ENCODE measurements around the gene TMEM100. TPM values are rescaled to one million over a fixed set of nuclear protein-coding genes. Genes with fewer than 3 reads are reported as not detected.
A peak's percentile ranks its signal among the peaks of the same experiment; 100 is the strongest.

Gene TMEM100
- total RNA-seq, 4 donors from 2014 or later = 1.6 to 6.5 (median 2.6) TPM

GRCh38 chr17:55728833-55729232 is 6.2 kb upstream of the TMEM100 start:
- H3K4me3 ChIP-seq (ENCODE audit: low read depth, poor library complexity, severe bottlenecking) = no peak overlapping the region
- 57% methylated on average over 5 of the region's 5 CpGs for WGBS, 2 donors
- TF ChIP-seq CTCF (IDR thresholded peaks at IDR 0.05) (no peak), POLR2A (IDR thresholded peaks at IDR 0.05) (no peak)
- intact Hi-C loops (cut with DNase I; ENCODE audit: low total_unique reads) = no loop called here
- no peak for DNase-seq (ENCODE audit: low spot score in 2 of 2)

- WGBS, 2 donors = 80 to 91% methylated on average over 5 of the region's 5 CpGs
These were observed 5.7 kb upstream of the TMEM100 start for GRCh38 chr17:55728361-55728760.

GRCh38 chr17:55727920-55728319 is 5.3 kb upstream of the TMEM100 start:
- H3K4me3 ChIP-seq (ENCODE audit: low read depth, poor library complexity, severe bottlenecking) = no peak overlapping the region
- no peak for TF ChIP-seq CTCF (IDR thresholded peaks at IDR 0.05)
- TF ChIP-seq POLR2A (IDR thresholded peaks at IDR 0.05) = no peak
- DNase-seq (ENCODE audit: low spot score in 2 of 2) = no peak
- intact Hi-C loops (cut with DNase I; ENCODE audit: low total_unique reads) = no loop called here
- WGBS, 2 donors = 77 to 91% methylated on average over 1 of the region's 1 CpG

More at GRCh38 chr17:55728361-55728760, 5.7 kb upstream of the TMEM100 start:
- no peak overlapping the region for H3K4me3 ChIP-seq (ENCODE audit: low read depth, poor library complexity, severe bottlenecking)
- no peak for TF ChIP-seq POLR2A (IDR thresholded peaks at IDR 0.05)
- no peak for TF ChIP-seq CTCF (IDR thresholded peaks at IDR 0.05)
- intact Hi-C loops (cut with DNase I; ENCODE audit: low total_unique reads) = no loop called here
- DNase-seq (ENCODE audit: low spot score in 2 of 2) = no peak

GRCh38 chr17:55727275-55727674 is 4.6 kb upstream of the TMEM100 start:
- intact Hi-C loops (cut with DNase I; ENCODE audit: low total_unique reads) = no loop called here
- TF ChIP-seq CTCF (IDR thresholded peaks at IDR 0.05) = no peak
- TF ChIP-seq POLR2A (IDR thresholded peaks at IDR 0.05) = no peak
- H3K4me3 ChIP-seq (ENCODE audit: low read depth, poor library complexity, severe bottlenecking) = no peak overlapping the region
- WGBS, 2 donors = 87 to 90% methylated on average over 6 of the region's 6 CpGs
- no peak for DNase-seq (ENCODE audit: low spot score in 2 of 2)

- peak; percentile 85 to 94 for DNase-seq (ENCODE audit: low spot score in 2 of 2)
- intact Hi-C loops (cut with DNase I; ENCODE audit: low total_unique reads) = no loop called here
- TF ChIP-seq POLR2A (IDR thresholded peaks at IDR 0.05) (no peak), CTCF (IDR thresholded peaks at IDR 0.05) (no peak)
- WGBS, 2 donors = 40 to 45% methylated on average over 2 of the region's 2 CpGs
- H3K4me3 ChIP-seq (ENCODE audit: low read depth, poor library complexity, severe bottlenecking) = no peak overlapping the region
These were observed 3.8 kb upstream of the TMEM100 start for GRCh38 chr17:55726440-55726839.

- intact Hi-C loops (cut with DNase I; ENCODE audit: low total_unique reads) = no loop called here
- no peak for DNase-seq (ENCODE audit: low spot score in 2 of 2)
- no peak overlapping the region for H3K4me3 ChIP-seq (ENCODE audit: low read depth, poor library complexity, severe bottlenecking)
- TF ChIP-seq CTCF (IDR thresholded peaks at IDR 0.05) (no peak), POLR2A (IDR thresholded peaks at IDR 0.05) (no peak)
These were observed 804 bp upstream of the TMEM100 start for GRCh38 chr17:55723488-55723848.

Measured in lower leg skin (tissue), 4 donors.